C4-2B (cell line): ENCODE data around the gene SHE.

Experiments used
- ZFX ChIP-seq: fragments of 450-650 bp; IDR thresholded peaks from 2 replicates; pipeline ENCODE4 v1.6.1; 2017
- TF ChIP-seq, protein P1 (sequence below): fragments of 450-650 bp; conservative IDR thresholded peaks from 2 replicates; pipeline ENCODE4 v1.5.1; 2017; ENCODE audit warnings: mild to moderate bottlenecking

DNA sequence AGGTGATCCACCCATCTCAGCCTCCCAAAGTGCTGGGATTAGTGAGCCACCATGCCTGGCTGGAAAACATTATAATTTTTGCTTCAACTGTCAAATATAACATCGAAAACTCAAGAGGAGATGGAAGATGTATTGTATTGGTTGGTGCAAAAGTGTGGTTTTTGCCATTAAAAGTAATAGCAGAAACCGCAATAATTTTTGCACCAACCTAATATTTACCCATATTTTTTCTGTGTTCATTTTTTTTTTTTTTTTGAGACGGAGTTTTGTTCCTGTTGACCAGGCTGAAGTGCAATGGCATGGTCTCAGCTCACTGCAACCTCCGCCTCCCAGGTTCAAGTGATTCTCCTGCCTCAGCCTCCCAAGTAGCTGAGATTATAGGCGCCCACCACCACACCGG lies 27.1 kb upstream of the SHE start:
- TF ChIP-seq, protein P1, sequence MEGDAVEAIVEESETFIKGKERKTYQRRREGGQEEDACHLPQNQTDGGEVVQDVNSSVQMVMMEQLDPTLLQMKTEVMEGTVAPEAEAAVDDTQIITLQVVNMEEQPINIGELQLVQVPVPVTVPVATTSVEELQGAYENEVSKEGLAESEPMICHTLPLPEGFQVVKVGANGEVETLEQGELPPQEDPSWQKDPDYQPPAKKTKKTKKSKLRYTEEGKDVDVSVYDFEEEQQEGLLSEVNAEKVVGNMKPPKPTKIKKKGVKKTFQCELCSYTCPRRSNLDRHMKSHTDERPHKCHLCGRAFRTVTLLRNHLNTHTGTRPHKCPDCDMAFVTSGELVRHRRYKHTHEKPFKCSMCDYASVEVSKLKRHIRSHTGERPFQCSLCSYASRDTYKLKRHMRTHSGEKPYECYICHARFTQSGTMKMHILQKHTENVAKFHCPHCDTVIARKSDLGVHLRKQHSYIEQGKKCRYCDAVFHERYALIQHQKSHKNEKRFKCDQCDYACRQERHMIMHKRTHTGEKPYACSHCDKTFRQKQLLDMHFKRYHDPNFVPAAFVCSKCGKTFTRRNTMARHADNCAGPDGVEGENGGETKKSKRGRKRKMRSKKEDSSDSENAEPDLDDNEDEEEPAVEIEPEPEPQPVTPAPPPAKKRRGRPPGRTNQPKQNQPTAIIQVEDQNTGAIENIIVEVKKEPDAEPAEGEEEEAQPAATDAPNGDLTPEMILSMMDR = no peak
- TF ChIP-seq ZFX = no peak
